GM18502 (cell line): Measurements from ENCODE around the gene MMP2.

ENCODE experiments used
- ATAC-seq: cut with Tn5 transposase; IDR thresholded peaks from one replicate; pipeline ENCODE4 v1.9.1; 2021; ENCODE audit warnings: mild to moderate bottlenecking; ENCODE audit not compliant: unreplicated experiment, poor library complexity

MMP2 gene

DNA sequence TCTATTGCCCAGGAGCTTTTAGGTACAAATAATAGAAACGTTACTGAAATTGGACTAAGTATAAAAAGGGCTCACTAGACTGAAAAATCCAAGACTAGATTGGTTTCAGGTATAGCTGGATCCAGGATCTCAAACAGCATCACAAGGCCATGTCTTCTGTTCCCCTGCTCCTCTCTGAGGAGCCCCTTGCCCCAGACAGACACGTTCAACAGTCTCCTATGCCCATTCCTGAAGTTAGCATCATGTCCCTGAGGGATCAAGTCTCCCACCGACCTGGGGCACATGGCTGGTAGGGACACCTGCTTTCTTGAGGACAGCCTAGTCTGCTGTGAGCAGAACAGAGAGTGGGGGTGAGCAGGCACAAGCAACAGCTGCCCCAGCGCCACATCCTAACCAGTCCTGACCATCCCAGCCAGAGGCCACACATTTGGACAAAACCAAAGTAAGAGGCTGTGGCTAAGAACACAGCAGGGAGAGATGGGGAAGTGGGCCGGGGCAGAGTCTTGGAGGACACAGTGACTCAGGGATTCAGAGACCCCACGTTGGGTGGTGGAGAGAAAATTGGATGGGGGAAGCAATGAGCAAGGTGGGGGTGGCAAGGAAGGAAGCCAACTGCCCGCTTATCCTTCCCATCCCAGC is 10.5 kb upstream of the MMP2 start:
- no peak for ATAC-seq

DNA sequence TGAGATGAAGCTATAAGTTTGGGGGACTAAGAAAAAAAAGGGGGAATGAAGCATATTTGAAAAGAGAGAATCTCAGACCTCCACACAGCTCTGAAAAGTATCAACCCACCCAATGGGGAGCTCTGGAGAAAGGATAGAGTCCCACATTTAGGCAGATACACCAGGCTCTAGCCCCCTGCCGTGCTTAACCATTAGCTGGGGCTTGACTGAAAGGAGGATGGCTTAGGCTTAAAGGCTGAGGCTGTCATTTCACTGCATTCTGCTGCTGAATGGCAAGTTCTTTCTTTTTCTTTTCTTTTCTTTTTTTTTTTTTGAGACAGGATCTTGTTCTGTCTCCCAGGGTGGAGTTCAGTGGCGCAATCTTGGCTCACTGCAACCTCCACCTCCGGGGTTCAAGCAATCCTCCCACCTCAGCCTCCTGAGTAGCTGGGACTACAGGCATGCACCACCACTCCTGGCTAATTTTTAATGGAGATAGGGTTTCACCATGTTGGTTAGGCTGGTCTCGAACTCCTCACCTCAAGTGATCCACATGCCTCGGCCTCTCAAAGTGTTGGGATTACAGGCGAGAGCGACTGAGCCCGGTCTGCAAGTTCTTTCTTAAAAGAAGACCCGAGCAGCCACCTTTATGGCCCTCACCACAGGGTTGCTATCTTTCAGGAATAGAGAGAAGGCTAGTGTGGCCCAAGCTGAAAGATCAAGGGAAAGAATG is 9.0 kb upstream of the MMP2 start:
- no peak for ATAC-seq

DNA sequence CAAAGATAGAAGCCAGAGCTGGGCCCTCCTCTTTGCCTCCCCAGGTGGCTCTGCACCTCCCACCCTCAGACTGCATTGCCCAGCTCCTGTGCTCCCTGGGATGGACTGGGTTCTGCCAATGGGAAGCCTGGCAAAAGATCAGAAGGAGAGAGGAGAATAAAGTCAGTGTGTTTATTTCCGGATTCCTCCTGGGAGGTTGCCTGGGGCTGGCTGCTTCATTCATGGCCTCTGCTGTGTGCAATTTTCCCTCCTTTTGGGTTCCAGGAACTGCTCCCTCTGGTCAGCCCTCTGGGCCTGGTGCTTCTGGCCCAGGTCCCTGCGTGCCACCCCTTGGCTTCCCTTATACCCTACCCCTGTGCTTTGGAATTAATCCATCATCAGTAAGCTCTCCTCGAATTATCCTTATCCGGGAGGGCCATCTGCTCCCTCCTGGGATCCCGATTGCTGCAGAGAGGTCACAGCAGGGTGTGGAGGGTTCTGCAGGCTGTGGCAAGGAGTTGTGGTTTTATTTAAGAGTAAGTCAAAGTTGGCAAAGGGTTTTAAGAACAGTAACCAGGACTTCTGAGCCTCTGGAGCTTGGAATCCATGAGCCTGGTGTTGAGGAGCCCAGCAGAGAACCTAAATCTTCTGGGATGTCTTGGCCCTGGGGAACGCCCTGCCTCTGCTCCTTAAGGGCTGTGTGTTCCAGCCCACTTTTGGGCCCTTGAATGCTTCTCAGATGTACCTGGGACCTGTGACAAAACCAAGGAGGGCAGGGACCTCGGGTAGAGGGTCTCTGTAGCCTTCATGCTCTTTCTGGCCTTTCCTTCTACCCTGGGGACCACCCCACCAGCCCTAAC is 8.2 kb upstream of the MMP2 start:
- no peak for ATAC-seq

GRCh38 chr16:55471448-55472097 is 7.4 kb upstream of the MMP2 start:
- peak; percentile 81 for ATAC-seq

DNA sequence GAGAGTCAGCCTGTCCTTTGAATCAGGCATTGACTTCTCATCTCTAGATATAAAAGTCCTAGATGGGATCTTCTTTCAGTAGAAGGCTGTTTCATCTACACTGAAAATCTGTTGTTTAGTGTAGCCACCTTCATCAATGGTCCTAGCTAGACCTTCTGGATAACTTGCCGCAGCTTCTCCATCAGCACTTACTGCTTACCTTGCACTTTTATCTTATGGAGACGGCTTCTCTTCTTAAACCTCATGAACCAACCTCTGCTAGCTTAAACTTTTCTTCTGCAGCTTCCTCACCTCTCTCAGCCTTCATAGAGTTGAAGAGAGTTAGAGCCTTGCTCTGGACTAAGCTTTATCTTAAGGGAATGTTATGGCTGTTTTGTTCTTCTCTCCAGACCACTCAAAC is 5.4 kb upstream of the MMP2 start:
- no peak for ATAC-seq

DNA sequence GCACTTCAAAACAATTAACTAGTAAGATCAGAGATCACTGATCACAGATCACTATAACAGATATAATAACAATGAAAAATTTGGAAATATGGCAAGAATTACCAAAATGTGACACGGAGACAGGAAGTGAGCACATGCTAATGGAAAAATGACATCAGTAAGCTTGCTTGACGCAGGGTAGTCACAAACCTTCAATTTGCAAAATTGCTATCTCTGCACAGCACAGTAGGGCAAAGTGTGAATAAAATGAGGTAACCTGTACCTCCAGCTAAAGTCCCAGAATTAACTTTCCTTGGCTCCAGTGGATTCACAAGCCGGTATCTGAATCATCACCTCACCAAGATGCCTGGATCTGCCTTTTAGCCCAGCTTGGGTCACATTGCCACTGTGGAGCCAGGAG is 4.2 kb upstream of the MMP2 start:
- ATAC-seq, result no peak

DNA sequence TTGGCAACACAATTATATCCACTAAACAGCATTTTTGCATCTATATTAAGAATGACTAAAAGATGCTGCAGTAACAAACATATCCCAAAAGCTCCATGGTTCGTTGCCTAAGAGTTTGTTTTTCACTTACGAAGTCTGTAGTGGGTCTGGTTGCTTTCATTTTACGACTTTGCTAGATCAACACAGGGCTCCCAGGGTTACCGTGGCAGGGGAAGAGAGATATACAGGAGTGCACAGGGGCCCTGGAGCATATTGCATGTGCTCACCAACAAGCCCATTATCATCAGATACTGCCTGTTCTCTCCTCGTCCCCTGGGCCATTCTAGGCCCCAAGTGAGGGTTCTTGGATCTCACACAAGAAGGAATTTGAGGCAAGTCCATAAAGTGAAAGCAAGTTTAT is 3.1 kb upstream of the MMP2 start:
- ATAC-seq, result no peak

DNA sequence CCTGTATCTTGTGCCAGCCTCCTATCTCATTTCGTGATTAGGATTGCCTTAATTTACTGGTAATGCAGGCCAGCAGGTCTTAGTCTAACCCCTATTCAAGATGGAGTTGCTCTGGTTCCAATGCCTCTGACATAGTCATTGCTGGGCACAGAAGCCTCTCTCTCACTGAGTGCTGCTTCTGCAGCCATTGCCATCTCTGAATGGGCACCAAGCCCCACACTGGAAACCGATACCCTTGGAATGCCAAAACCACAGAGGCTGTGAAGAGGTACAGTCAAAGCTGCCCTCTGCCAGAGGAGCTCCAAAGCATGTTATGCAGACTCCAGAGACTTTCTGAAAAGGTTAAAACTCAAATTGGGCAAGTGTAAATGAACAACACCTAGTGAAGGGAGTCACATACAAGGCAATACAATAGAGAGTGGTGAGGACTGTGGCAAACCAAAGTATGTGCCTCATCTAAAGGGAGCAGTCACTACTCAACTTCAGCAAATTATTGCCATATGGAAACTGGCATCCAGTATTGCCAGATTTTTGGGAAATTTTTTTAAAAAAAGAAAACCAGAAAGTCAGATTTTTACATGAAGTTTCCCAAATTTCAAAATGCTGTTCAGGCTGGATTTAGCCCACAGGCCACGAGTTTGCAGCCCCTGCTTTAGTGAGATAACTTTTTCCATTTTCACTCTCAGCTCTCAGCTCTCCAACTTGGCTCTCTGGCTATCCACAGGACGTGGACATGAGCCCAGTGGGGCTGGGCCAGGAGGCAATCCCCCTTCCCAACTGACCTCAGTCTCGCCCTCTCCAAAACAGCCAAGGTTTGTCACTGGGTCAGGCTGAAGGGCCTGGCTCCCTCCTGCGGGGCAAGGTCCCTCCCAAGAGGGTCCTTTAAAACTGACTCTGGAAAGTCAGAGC is 2.1 kb upstream of the MMP2 start:
- no peak for ATAC-seq

DNA sequence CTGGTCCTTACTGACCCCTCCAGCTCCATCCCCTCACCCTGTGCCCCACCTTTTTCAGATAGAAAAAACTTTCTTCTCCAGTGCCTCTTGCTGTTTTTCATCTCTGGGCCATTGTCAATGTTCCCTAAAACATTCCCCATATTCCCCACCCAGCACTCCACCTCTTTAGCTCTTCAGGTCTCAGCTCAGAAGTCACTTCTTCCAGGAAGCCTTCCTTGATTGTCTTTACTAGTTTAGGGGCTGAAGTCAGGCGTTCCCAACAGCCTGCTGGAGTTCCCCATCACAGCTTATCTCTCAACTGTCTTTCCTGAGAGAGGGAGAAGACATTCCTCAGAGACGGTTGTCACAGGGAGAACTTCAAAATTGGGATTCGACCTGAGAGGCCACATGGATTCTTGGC is 1.3 kb upstream of the MMP2 start:
- no peak for ATAC-seq

- ATAC-seq, result no peak
Observed at GRCh38 chr16:55479430-55480140, 587 bp downstream of the MMP2 start.

DNA sequence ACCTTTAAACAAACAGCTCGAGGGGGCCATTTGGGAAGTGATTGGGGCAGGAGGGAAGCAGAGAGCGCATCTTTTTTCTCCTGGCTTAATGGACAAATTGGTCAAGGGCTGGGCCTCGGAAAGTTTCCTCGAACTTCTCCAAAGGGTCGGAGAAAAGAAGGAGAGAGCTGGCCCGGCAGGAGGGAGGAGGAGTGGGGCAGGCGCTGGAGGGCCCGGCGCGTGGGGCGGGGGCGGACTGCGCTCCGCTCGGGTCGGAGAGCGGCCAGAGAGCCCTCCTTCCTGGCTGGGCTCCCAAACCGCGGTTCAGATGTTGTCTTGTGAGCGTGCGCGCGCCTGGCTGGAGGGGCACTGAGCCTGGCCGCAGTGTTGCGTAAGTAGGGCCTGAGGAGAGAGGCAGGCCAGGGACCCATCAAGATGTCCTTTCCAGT is 1.2 kb downstream of the MMP2 start:
- no peak for ATAC-seq

GRCh38 chr16:55481023-55481422 is 2.0 kb downstream of the MMP2 start:
- ATAC-seq, result no peak

- no peak for ATAC-seq
Observed at GRCh38 chr16:55482056-55482455, 3.1 kb downstream of the MMP2 start.

DNA sequence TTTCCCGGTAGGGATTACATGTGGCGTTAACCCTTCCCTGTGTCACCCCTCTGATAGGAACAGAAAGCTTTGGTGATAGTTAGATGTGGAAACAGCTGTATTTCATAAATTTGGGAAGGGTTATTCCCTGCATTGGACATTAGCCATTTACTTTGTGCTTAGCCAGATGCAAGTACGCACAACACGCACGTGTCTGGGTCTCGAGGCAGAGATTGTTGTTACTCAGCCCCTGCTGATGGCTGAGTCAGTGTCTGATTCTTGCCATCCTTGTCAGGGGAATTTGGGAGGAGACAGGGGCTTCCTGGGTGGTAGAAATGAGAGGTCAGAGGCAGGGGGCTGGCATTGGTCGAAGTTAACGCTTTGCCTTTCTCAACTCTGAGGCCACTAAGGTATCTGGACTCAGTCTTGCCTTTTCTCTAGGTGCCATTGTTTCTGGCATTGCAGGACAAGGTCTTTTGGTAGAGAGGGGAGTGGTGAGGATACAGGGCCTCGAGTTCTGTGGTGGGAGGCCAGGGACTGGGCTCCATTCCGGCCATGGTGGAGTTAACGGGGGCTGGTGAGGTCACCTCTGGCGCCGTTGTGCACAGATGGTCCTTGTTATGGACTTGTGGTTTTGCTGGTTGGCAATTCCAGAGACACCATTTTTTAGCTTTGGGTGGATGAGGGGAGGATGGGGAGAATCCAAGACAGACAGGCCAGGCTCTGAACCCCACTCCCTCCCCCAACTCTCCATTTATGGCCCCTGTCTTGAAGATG is 8.2 kb downstream of the MMP2 start:
- no peak for ATAC-seq

- no peak for ATAC-seq
Observed at GRCh38 chr16:55488306-55488705, 9.3 kb downstream of the MMP2 start.

- no peak for ATAC-seq
Observed at GRCh38 chr16:55489119-55489955, 10.3 kb downstream of the MMP2 start.

DNA sequence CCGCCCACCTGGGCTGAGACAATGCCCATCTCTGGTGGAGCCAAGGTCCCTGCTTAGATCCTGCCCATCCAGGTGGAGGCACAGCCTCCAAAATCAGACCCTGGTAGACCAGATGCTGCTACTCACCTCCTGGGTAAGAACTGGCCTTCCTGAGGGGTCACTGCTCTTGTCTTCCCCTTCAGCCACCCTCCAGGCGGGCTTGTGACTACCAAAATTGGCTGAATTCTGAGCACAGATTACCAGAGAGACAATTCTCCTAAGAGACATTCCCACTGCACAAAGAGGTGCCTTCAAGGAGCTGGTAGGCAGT is 10.9 kb downstream of the MMP2 start:
- no peak for ATAC-seq

- no peak for ATAC-seq
Observed at GRCh38 chr16:55490301-55490700, 11.3 kb downstream of the MMP2 start.
